Parathyroid adenoma (tissue), 2 donors: Measurements from ENCODE around the gene AFF1.

ENCODE experiments used
- H2AFZ ChIP-seq: fragments of 300-600 bp; sonication (generic); one replicate; pipeline ENCODE4 v1.7.0; 2017; ENCODE audit warnings: antibody characterized with exemption, mild to moderate bottlenecking
- H3K27ac ChIP-seq: fragments of 300-600 bp; sonication (generic); one replicate; pipeline ENCODE4 v1.7.0; 2017
- H3K27me3 ChIP-seq: fragments of 300-600 bp; sonication (generic); one replicate; pipeline ENCODE4 v1.7.0; 2017; ENCODE audit warnings: low read length; ENCODE audit not compliant: control insufficient read depth, insufficient read depth
- H3K36me3 ChIP-seq: fragments of 300-600 bp; sonication (generic); one replicate; pipeline ENCODE4 v1.7.0; 2017; ENCODE audit warnings: low read length; ENCODE audit not compliant: control insufficient read depth, insufficient read depth
- H3K4me1 ChIP-seq: fragments of 300-600 bp; sonication (generic); one replicate; pipeline ENCODE4 v1.7.0; 2017; ENCODE audit warnings: control low read depth
- H3K4me2 ChIP-seq: fragments of 300-600 bp; sonication (generic); one replicate; pipeline ENCODE4 v1.7.0; 2017; ENCODE audit warnings: low read length
- H3K4me3 ChIP-seq: fragments of 300-600 bp; sonication (generic); one replicate; pipeline ENCODE4 v1.7.0; 2017; ENCODE audit warnings: low read depth, low read length
- H3K79me2 ChIP-seq: fragments of 300-600 bp; sonication (generic); one replicate; pipeline ENCODE4 v1.7.0; 2017; ENCODE audit warnings: control low read depth
- H3K9ac ChIP-seq: fragments of 300-600 bp; sonication (generic); one replicate; pipeline ENCODE4 v1.7.0; 2017; ENCODE audit warnings: mild to moderate bottlenecking
- H3K9me3 ChIP-seq: fragments of 300-600 bp; sonication (generic); one replicate; pipeline ENCODE4 v1.7.0; 2017; ENCODE audit warnings: low read length; ENCODE audit not compliant: control insufficient read depth
- TF ChIP-seq, protein P1 (sequence below): fragments of 300-600 bp; sonication (generic); IDR thresholded peaks from one replicate; pipeline ENCODE4 v1.7.0; 2017; ENCODE audit warnings: antibody characterized with exemption, mild to moderate bottlenecking
- donor health status: primary hyperparathyroidism.

AFF1 gene

DNA sequence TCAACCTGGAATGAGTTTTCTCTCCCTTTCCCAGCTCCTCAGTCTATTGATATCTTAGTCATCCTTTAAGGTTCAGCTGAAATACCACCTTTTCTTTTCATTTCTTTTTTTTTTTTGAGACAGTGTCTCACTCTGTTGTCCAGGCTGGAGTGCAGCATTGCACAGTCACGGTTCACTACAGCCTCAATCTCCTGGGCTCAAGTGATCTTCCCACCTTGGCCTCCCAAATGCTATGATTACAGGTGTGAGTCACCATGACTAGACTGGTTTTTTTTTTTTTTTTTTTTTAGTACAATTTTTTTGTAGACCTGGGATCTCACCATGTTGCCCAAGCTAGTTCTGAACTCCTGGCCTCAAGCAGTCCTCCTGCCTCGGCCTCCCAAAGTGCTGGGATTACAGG, 28.9 kb downstream of the AFF1 start:
- TF ChIP-seq, protein P1, sequence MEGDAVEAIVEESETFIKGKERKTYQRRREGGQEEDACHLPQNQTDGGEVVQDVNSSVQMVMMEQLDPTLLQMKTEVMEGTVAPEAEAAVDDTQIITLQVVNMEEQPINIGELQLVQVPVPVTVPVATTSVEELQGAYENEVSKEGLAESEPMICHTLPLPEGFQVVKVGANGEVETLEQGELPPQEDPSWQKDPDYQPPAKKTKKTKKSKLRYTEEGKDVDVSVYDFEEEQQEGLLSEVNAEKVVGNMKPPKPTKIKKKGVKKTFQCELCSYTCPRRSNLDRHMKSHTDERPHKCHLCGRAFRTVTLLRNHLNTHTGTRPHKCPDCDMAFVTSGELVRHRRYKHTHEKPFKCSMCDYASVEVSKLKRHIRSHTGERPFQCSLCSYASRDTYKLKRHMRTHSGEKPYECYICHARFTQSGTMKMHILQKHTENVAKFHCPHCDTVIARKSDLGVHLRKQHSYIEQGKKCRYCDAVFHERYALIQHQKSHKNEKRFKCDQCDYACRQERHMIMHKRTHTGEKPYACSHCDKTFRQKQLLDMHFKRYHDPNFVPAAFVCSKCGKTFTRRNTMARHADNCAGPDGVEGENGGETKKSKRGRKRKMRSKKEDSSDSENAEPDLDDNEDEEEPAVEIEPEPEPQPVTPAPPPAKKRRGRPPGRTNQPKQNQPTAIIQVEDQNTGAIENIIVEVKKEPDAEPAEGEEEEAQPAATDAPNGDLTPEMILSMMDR, result no peak
- no peaks in the 10 kb centered on the region for H3K27me3 ChIP-seq
- H2AFZ ChIP-seq, result no peak overlapping the region
- no peak overlapping the region for H3K9ac ChIP-seq
- H3K4me1 ChIP-seq, result peaks cover 5% of the 10 kb centered on the region
- no peak overlapping the region for H3K4me2 ChIP-seq
- no peaks in the 10 kb centered on the region for H3K9me3 ChIP-seq
- H3K36me3 ChIP-seq, result no peaks in the 10 kb centered on the region
- H3K27ac ChIP-seq, result no peak overlapping the region
- H3K79me2 ChIP-seq, result peaks cover 9% of the 10 kb centered on the region
- H3K4me3 ChIP-seq, result no peak overlapping the region

DNA sequence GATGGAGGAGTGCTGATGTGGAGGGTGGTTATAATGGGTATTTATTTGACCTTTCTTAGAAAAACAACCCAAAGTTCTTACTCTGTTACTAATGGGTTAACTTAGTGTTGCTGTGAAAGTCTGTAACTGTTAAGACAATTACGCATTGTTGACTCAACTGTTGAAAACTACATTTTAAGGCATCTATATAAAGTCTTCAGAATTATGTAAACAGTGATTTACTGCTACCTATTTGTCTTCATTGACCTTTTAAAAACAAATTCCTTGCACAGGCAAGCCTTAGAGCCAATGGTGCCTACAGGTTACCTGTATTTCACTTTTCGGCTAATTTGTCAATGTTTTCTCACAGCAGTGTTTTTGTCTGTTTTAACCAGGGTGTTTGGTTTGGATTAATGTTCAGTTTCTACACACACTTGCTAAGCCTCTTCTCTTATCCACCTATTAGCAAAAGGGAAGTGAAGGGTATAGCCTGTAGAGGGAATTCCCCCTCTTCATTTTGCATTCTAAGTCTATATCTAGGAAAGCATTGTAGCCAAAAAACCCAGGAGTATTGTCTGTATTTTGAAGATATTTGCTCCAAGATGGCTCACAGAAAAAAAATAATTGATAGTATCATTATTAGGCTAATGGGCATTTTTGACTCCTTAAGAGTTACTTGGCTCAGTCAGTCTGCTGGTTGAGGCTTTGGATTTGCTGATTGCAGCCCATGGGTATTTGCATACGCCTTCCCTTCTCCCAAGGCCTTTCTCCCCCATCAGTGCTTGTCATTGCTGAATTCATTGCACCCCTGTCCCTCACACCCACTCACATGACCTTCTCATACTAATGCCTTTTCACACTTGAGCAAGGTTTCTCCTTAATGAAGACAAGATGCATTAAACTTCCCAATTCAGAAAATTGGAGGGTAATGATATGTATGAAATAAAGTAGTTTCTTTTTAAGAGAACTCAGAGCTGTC, 30.5 kb downstream of the AFF1 start:
- H3K27ac ChIP-seq, result no peak overlapping the region
- TF ChIP-seq, protein P1, result no peak
- no peaks in the 10 kb centered on the region for H3K27me3 ChIP-seq
- no peak overlapping the region for H3K4me3 ChIP-seq
- no peaks in the 10 kb centered on the region for H3K9me3 ChIP-seq
- H3K36me3 ChIP-seq, result no peaks in the 10 kb centered on the region
- H2AFZ ChIP-seq, result no peak overlapping the region
- no peak overlapping the region for H3K4me2 ChIP-seq
- peaks cover 5% of the 10 kb centered on the region for H3K4me1 ChIP-seq
- peaks cover 9% of the 10 kb centered on the region for H3K79me2 ChIP-seq
- no peak overlapping the region for H3K9ac ChIP-seq

DNA sequence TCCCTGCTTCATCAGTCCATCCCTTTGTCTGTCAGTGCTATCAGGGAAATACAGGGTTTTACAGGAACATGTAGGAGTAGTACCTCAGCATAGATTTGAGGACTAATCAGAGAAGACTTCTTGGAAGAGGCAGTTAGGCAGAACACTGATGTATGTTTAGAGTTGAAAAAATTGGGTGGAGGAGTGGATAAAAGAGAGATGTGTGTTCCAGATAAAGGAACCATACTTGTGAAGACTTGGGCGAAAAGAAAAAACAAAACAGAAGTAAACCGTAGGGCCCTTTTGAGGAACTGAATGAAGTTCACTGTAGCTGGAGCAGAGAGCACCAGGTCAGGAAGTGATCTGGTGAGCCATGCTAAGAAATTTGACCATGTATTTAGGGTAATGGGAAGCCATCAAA, 32.3 kb downstream of the AFF1 start:
- TF ChIP-seq, protein P1, result no peak
- no peak overlapping the region for H3K27ac ChIP-seq
- no peaks in the 10 kb centered on the region for H3K4me1 ChIP-seq

DNA sequence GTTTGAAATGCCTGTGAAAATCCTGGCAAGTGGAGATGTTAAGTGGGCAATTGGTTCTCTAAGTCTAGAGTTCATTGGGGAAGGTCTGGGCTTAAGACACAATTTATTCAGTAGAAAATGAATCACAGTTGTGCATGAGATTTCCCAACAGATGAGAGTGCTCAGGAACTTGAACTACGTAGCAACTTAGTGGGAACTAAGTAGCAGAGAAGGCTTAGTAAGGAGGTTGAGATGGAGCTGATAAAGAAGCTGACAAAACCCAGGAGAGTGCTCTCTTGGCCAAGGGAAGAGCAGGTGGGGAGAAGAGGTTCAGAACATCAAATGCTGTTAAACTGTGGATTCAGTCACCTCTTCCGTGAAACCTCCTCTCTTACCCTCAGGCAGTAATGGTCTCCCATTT, 33.0 kb downstream of the AFF1 start:
- no peak overlapping the region for H3K4me2 ChIP-seq
- H3K9ac ChIP-seq, result no peak overlapping the region
- H2AFZ ChIP-seq, result no peak overlapping the region
- peaks cover 9% of the 10 kb centered on the region for H3K79me2 ChIP-seq
- H3K36me3 ChIP-seq, result no peaks in the 10 kb centered on the region
- TF ChIP-seq, protein P1, result no peak
- no peaks in the 10 kb centered on the region for H3K4me1 ChIP-seq
- H3K4me3 ChIP-seq, result no peak overlapping the region
- H3K9me3 ChIP-seq, result no peaks in the 10 kb centered on the region
- no peak overlapping the region for H3K27ac ChIP-seq
- no peaks in the 10 kb centered on the region for H3K27me3 ChIP-seq

More for the DNA sequence above, 32.3 kb downstream of the AFF1 start:
- Histone ChIP-seq H3K79me2 (peaks cover 9% of the 10 kb centered on the region), H3K36me3 (no peaks in the 10 kb centered on the region), H3K4me2 (no peak overlapping the region), H3K9me3 (no peaks in the 10 kb centered on the region), H3K9ac (no peak overlapping the region), H3K4me3 (no peak overlapping the region), H2AFZ (no peak overlapping the region), H3K27me3 (no peaks in the 10 kb centered on the region)
